Measurements from ENCODE around the gene WDR35. TPM values are rescaled to one million over a fixed set of nuclear protein-coding genes. Genes with fewer than 3 reads are reported as not detected.

WDR35 gene
- total and polyA plus RNA-seq, 10 of the 15 experiments (the other 5 are each of a cell fraction or from before 2014, with no cell fraction given): 3.0 to 9.3 (median 6.3) TPM

GRCh38 chr2:19868224-19868623 is 121.7 kb downstream of the WDR35 start:
- no TSS peak for BruUV-seq (replicated peaks)
- H3K9ac ChIP-seq (ENCODE audit: control insufficient read depth, insufficient read depth, low read length): peak overlapping the region; percentile 73; the same call in 1 of the 2 replicates
- intact Hi-C loops (cut with micrococcal nuclease; ENCODE audit: unreplicated experiment): loop anchor here (2.0 to 5.0 kb wide), 2 partner anchors 25 to 229 kb away; no protein-coding TSS in a partner anchor
- TF ChIP-seq SREBF1 (IDR thresholded peaks at IDR 0.05; ENCODE audit: low read length): no peak
- TF ChIP-seq SPI1 (IDR thresholded peaks at IDR 0.05; ENCODE audit: borderline replicate concordance, insufficient read depth, low read depth, low read length): peak; percentile 65; the same call in 1 of the 2 replicates
- WGBS (ENCODE audit: insufficient coverage, insufficient replicate concordance, low lambda C conversion rate, missing lambda C conversion rate): 37% methylated on average over 7 of the region's 7 CpGs
- ChIA-PET POLR2A (interaction anchor here (1.8 kb wide), 1 partner anchor 32 kb away, joined by 4 read pairs; no protein-coding TSS in a partner anchor), SMC1A (ENCODE audit: uncharacterized antibody, unreplicated experiment) (no interaction called here), RAD21 (ENCODE audit: unreplicated experiment) (interaction anchor here (0.8 kb wide), 1 partner anchor 30 kb away, joined by 3 read pairs; no protein-coding TSS in a partner anchor), CTCF (no interaction called here)
- H3K27me3 ChIP-seq (replicated peaks in 1 of 2; ENCODE audit: control insufficient read depth in 2 of 2, insufficient read depth in 2 of 2, low read length in 1 of 2): no peaks in the 10 kb centered on the region
- FAIRE-seq (no peak), DNase-seq (ENCODE audit: low read depth, low spot score) (no peak), ATAC-seq (no peak)
- H3K36me3 ChIP-seq (ENCODE audit: control insufficient read depth in 2 of 2, insufficient read depth in 2 of 2, low read length in 1 of 2): no peaks in the 10 kb centered on the region
- peaks cover 9% of the 10 kb centered on the region for H3K4me1 ChIP-seq (ENCODE audit: control insufficient read depth, insufficient read depth, low read length)
- H3K4me2 ChIP-seq (ENCODE audit: control insufficient read depth, insufficient read depth): peak overlapping the region; percentile 85
- no peaks in the 10 kb centered on the region for H3K9me3 ChIP-seq (replicated peaks; ENCODE audit: control insufficient read depth, insufficient read depth, low read length)
- H3K79me2 ChIP-seq (ENCODE audit: control insufficient read depth, insufficient read depth, low read length): no peaks in the 10 kb centered on the region
- peak overlapping the region; percentile 92 for H2AFZ ChIP-seq (ENCODE audit: control insufficient read depth, low read depth, low read length)
- peak overlapping the region; percentile 60; the same call in 1 of the 2 replicates for H3K4me3 ChIP-seq
- H3K27ac ChIP-seq (ENCODE audit: control insufficient read depth, insufficient read depth): no peak overlapping the region
- H4K20me1 ChIP-seq (ENCODE audit: control insufficient read depth, insufficient read depth): no peaks in the 10 kb centered on the region
- in situ Hi-C loops (cut with MboI): loop anchor here (10.0 kb wide), 1 partner anchor 1113 kb away; no protein-coding TSS in a partner anchor

- no peak overlapping the region for H3K9ac ChIP-seq (ENCODE audit: control insufficient read depth, insufficient read depth, low read length)
- ChIA-PET SMC1A (ENCODE audit: uncharacterized antibody, unreplicated experiment) (interaction anchor here (0.6 to 1.2 kb wide), 2 partner anchors 29 to 324 kb away, joined by 3 to 4 read pairs; no protein-coding TSS in a partner anchor), RAD21 (ENCODE audit: unreplicated experiment) (interaction anchor here (1.0 kb wide), 1 partner anchor 29 kb away, joined by 3 read pairs; no protein-coding TSS in a partner anchor), CTCF (no interaction called here), POLR2A (interaction anchor here (0.5 to 1.0 kb wide), 2 partner anchors 17 to 37 kb away, joined by 3 to 4 read pairs; no protein-coding TSS in a partner anchor)
- H3K9me3 ChIP-seq (replicated peaks; ENCODE audit: control insufficient read depth, insufficient read depth, low read length): no peaks in the 10 kb centered on the region
- DNase-seq (ENCODE audit: low read depth, low spot score): no peak
- no peaks in the 10 kb centered on the region for H3K36me3 ChIP-seq (ENCODE audit: control insufficient read depth in 2 of 2, insufficient read depth in 2 of 2, low read length in 1 of 2)
- FAIRE-seq: no peak
- no peaks in the 10 kb centered on the region for H4K20me1 ChIP-seq (ENCODE audit: control insufficient read depth, insufficient read depth)
- intact Hi-C loops (cut with micrococcal nuclease; ENCODE audit: unreplicated experiment) (loop anchor here (5.0 kb wide), 1 partner anchor 231 kb away; no protein-coding TSS in a partner anchor), in situ Hi-C loops (cut with MboI) (loop anchor here (10.0 kb wide), 1 partner anchor 1112 kb away; no protein-coding TSS in a partner anchor)
- no peak overlapping the region for H3K4me3 ChIP-seq
- no peak overlapping the region for H3K27ac ChIP-seq (ENCODE audit: control insufficient read depth, insufficient read depth)
- no peak overlapping the region for H2AFZ ChIP-seq (ENCODE audit: control insufficient read depth, low read depth, low read length)
- peaks cover 9% of the 10 kb centered on the region for H3K4me1 ChIP-seq (ENCODE audit: control insufficient read depth, insufficient read depth, low read length)
- no peaks in the 10 kb centered on the region for H3K27me3 ChIP-seq (replicated peaks in 1 of 2; ENCODE audit: control insufficient read depth in 2 of 2, insufficient read depth in 2 of 2, low read length in 1 of 2)
- no peaks in the 10 kb centered on the region for H3K79me2 ChIP-seq (ENCODE audit: control insufficient read depth, insufficient read depth, low read length)
- BruUV-seq (replicated peaks): no TSS peak
- ATAC-seq: no peak
- 80% methylated on average over 2 of the region's 2 CpGs for WGBS (ENCODE audit: insufficient coverage, insufficient replicate concordance, low lambda C conversion rate, missing lambda C conversion rate)
- no peak overlapping the region for H3K4me2 ChIP-seq (ENCODE audit: control insufficient read depth, insufficient read depth)
- TF ChIP-seq ZNF592 (IDR thresholded peaks at IDR 0.05) (no peak), MEF2A (IDR thresholded peaks at IDR 0.05; ENCODE audit: insufficient read depth, low read depth, low read length) (no peak), RELA (IDR thresholded peaks at IDR 0.05; ENCODE audit: borderline replicate concordance, partially characterized antibody) (no peak), SMC3 (IDR thresholded peaks at IDR 0.05; ENCODE audit: borderline replicate concordance, low read length) (no peak), IKZF2 (IDR thresholded peaks at IDR 0.05) (no peak), MTA3 (IDR thresholded peaks at IDR 0.05; ENCODE audit: borderline replicate concordance, low read length) (no peak), RFX5 (IDR thresholded peaks at IDR 0.05; ENCODE audit: low read depth, low read length) (no peak), MAX (IDR thresholded peaks at IDR 0.05; ENCODE audit: low read depth, low read length) (no peak), MXI1 (IDR thresholded peaks at IDR 0.05; ENCODE audit: low read depth, low read length) (no peak), PML (IDR thresholded peaks at IDR 0.05; ENCODE audit: low read length) (no peak), SUPT20H (IDR thresholded peaks at IDR 0.05; ENCODE audit: borderline replicate concordance, control insufficient read depth, low read depth, low read length) (no peak), ESRRA (IDR thresholded peaks at IDR 0.05; ENCODE audit: low read length) (no peak)
These were observed 123.1 kb downstream of the WDR35 start for GRCh38 chr2:19866771-19867170.

Measured in GM12878 (cell line).